GM08714 (cell line): ENCODE data around the gene RBM19.

ENCODE experiments used
- H3K4me3 ChIP-seq: fragments of 200-500 bp; sonication (Bioruptor generic); 2 replicates; pipeline ENCODE4 v1.5.1; 2014; ENCODE audit warnings: mild to moderate bottlenecking, low read length, inconsistent platforms
- ZNF274 ChIP-seq: IDR thresholded peaks from 2 replicates; pipeline ENCODE4 v1.6.1; 2012; ENCODE audit warnings: mild to moderate bottlenecking, low read depth, low read length

RBM19 gene

GRCh38 chr12:113798552-113798951 lies 167.6 kb downstream of the RBM19 start:
- no peak overlapping the region for H3K4me3 ChIP-seq
- no peak for TF ChIP-seq ZNF274

DNA sequence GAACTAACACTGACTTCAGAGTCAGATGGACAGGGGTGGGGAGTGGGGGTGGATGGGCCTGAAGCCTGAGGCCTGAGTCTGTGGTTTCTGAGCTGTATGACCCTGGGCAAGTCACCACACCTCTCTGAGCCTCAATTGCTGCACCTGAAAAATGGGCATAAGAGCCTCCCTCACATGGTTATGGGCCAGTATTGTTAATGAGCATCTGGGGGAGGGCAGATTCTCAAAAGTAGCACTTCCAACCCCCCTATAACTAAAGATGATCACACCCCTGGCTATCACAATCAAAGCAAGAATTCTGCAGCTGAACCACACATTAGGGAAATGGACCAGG lies 168.6 kb downstream of the RBM19 start:
- no peak for TF ChIP-seq ZNF274
- no peak overlapping the region for H3K4me3 ChIP-seq

GRCh38 chr12:113796852-113797534 lies 169.1 kb downstream of the RBM19 start:
- no peak for TF ChIP-seq ZNF274
- H3K4me3 ChIP-seq = no peak overlapping the region

GRCh38 chr12:113796066-113796827 lies 169.9 kb downstream of the RBM19 start:
- H3K4me3 ChIP-seq = no peak overlapping the region
- no peak for TF ChIP-seq ZNF274

- H3K4me3 ChIP-seq = no peak overlapping the region
- no peak for TF ChIP-seq ZNF274
These were observed 170.7 kb downstream of the RBM19 start for GRCh38 chr12:113795445-113795844.

GRCh38 chr12:113794774-113795173 lies 171.4 kb downstream of the RBM19 start:
- no peak overlapping the region for H3K4me3 ChIP-seq
- no peak for TF ChIP-seq ZNF274

- H3K4me3 ChIP-seq = no peak overlapping the region
- TF ChIP-seq ZNF274 = no peak
These were observed 172.9 kb downstream of the RBM19 start for GRCh38 chr12:113793250-113793649.

GRCh38 chr12:113792450-113792849 lies 173.7 kb downstream of the RBM19 start:
- TF ChIP-seq ZNF274 = no peak

DNA sequence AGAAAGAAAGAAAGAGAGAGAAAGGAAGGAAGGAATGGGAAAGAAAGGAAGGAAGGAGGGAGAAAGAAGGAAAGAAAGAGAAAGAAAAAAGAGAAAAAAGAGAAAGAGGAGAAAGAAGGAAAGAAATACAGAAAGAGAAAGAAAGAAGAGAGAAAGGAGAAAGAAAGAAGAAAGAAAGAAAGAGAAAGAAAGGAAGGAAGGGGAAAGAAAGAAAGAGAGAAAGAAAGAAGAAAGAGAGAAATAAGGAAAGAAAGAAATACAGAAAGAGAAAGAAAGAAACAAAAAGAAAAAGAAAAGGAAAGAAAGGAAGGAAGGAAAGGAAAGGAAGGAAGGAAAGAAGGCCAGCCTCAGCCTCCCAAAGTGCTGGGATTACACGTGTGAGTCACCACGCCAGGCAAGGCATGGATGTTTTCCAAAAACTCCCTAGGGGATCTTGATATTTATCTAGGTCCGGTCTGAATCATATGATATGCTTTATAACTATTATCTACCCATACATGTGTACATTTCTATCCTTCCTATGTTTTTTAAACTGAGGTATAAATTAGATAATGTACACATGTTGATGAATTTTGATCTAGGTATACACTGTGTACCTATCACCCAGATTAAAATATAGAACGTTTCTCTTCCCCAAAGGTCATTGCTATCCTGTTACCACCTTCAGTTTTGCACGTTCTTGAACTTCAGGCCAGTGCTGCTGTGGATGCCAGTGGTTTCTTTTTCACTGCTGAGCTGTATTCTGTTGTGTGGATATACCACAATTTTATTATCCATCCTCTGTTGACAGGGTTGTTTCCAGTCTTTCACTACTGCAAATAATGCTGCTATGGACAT lies 177.9 kb downstream of the RBM19 start:
- H3K4me3 ChIP-seq = no peak overlapping the region
- TF ChIP-seq ZNF274 = no peak

More at GRCh38 chr12:113792450-113792849, 173.7 kb downstream of the RBM19 start:
- no peak overlapping the region for H3K4me3 ChIP-seq

DNA sequence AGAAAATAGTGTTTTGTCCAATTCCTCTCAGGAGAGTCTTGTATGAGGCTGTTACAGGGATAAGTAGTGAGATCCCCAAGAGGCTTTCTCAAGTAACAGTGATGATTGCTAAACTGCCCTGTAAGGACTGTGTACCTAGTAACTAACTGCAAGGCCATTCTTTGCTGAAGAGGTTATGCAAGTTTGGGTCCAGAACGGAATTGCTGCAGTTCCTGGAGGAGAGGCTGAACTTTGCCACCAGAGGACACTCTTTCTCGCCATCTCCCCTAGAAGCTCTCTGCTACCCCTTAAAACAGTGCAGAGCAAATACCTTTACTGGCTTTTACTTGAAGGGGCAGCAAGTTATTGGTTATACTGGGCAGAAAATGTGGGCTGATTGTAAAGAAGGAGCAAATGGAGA lies 180.0 kb downstream of the RBM19 start:
- no peak overlapping the region for H3K4me3 ChIP-seq
- no peak for TF ChIP-seq ZNF274

DNA sequence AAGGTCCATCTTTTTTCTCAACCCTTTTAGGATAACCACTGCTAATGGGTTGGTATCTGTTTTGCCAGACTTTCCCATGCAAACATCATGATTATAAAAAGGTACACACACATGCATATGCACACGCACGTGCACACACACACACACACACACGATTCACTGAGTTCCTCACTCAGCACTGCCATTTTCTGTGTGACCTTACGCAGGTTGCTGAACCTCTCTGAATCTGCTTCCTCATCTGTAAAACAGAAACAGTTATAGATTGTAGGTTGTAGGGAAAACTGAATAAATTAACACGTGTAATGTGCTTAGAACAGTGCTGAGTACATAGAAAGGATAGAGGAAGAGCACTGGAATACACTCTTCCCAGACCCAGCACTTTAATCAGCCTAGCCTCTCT lies 182.3 kb downstream of the RBM19 start:
- no peak for TF ChIP-seq ZNF274

GRCh38 chr12:113782873-113783272 lies 183.3 kb downstream of the RBM19 start:
- H3K4me3 ChIP-seq = no peak overlapping the region

More for the DNA sequence above, 182.3 kb downstream of the RBM19 start:
- H3K4me3 ChIP-seq = no peak overlapping the region

GRCh38 chr12:113781415-113782198 lies 184.5 kb downstream of the RBM19 start:
- no peak overlapping the region for H3K4me3 ChIP-seq
- no peak for TF ChIP-seq ZNF274

More at GRCh38 chr12:113782873-113783272, 183.3 kb downstream of the RBM19 start:
- TF ChIP-seq ZNF274 = no peak

GRCh38 chr12:113779774-113780173 lies 186.4 kb downstream of the RBM19 start:
- H3K4me3 ChIP-seq = no peak overlapping the region
- no peak for TF ChIP-seq ZNF274
